Medulla oblongata (tissue), 1 donor: ENCODE measurements around the gene UBR1.
A peak's percentile ranks its signal among the peaks of the same experiment; 100 is the strongest.
"Not testable (repeated sequence)": the region's sequence is repeated elsewhere in the genome, so short reads cannot be mapped to it uniquely, and the experiment has no call there.

Experiments used
- DNase-seq: peaks from one replicate; pipeline ENCODE4 v3.0.0-alpha.2; 2015; ENCODE audit errors: extremely low spot score

UBR1 gene

DNA sequence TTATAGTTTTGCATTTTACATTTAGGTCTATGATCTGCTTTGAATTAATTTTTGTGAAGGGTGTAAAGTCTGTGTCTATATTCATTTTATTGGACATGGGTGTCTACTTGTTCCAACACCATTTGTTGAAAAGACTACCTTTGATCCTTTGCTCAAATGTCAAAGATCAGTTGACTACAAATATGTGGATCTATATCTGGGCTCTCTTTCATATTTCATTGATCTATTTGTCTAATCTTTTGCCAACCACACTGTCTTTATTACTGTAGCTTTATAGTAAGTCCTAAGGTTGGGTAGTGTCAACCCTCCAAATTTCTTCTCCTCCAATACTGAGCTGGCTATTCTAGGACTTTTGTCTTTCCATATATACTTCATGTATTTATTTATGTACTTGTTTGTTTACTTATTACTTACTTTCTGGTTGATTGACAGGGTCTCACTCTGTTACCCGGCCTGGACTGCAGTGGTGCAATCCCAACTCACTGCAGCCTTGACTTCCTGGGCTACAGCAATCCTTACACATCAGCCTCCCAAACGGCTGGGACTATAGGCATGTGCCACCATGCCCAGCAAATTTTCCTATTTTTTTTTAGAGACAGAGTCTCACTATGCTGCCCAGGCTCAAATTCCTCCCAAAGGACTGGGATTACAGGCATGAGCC, 131.5 kb downstream of the UBR1 start:
- no peak for DNase-seq

DNA sequence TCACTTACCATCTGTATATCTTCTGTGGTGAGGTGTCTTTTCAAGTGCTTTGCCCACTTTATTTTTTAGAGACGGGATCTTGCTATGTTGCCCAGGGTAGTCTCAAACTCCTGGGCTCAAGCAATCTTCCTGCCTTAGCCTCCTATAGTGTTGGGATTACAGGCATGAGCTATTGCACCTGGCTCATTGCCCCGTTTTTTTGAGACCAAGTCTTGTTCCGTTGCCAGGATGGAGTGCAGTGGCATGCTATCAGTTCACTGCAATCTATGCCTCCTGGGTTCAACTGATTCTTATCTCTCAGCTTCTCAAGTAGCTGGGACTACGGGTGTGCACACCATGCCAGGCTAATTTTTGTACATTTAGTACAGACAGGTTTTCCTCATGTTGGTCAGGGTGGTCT, 132.7 kb downstream of the UBR1 start:
- DNase-seq, result no peak

DNA sequence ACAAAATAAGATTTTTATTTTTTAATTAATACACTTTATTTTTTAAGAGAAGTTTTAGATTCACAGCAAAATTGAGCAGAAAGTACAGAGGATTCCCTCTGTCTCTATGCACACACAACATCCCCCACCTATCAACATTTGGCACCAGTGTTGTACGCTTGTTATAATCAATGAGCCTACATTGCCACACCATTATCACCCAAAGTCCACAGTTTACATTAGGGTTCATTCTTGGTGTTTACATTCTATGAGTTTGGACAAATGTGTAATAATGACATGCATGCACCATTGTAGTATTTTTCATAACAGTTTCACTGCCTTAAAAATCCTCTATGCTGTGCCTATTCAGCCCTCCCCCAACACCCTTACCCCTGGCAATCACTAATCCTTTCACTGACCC, 134.0 kb downstream of the UBR1 start:
- DNase-seq, result no peak

DNA sequence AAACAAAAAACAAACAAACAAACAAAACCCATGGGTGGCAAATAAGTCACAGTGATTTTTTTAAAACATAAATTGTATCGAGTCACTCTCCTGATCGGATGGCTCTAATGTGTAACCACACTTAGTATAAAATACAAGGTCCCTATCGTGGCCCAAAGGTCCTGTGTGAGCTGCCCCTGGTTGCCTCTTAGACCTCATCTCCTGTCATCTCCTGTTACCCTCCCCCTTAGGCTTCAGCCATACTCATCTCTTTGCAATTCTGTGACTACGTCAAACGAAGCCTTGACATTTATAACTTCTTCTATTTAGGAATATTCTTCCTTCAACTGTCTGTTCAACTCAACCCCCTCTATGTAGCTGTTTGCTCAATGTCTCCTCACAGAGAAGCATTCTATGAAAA, 141.4 kb downstream of the UBR1 start:
- DNase-seq, result no peak

DNA sequence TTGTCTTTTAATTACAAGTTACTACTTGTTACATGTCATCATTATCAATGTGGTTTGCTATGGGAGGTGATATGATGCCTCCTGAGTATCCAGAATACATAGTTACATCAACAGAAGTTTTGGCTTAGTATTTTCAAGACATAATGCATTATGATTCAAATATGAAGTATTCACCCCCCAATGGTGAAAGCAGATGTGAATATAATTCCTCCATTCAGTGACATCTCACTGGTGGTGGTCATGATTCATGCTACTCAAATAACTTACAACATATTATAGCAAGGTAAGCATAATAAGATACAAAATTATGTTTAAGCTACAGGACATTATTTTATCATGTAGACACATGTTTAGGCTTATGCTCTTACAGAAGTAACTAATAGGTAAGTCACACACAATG, 150.3 kb downstream of the UBR1 start:
- no peak for DNase-seq

DNA sequence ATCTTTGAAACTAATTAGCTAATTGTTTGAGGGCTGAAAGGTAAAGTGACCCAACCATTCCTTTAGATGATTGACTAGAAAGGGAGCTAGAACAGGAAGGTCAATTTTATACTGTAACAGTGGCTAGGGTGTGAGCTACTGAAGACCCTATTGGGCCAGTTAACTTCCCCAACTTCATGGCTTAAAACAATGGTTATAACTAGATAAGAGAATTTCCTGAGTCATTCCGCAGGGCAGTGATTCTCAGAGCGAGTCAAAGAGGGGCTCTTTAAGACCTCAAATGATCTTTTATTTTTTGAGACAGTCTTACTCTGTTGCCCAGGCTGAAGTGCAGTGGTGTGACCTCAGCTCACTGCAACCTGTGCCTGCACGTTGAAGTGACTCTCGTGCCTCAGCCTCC, 151.5 kb downstream of the UBR1 start:
- DNase-seq, result no peak

DNA sequence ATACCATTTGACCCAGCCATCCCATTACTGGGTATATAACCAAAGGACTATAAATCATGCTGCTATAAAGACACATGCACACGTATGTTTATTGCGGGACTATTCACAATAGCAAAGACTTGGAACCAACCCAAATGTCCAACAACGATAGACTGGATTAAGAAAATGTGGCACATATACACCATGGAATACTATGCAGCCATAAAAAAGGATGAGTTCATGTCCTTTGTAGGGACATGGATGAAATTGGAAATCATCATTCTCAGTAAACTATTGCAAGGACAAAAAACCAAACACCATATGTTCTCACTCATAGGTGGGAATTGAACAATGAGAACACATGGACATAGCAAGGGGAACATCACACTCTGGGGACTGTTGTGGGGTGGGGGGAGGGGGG, 156.9 kb downstream of the UBR1 start:
- DNase-seq, result not testable (repeated sequence)

DNA sequence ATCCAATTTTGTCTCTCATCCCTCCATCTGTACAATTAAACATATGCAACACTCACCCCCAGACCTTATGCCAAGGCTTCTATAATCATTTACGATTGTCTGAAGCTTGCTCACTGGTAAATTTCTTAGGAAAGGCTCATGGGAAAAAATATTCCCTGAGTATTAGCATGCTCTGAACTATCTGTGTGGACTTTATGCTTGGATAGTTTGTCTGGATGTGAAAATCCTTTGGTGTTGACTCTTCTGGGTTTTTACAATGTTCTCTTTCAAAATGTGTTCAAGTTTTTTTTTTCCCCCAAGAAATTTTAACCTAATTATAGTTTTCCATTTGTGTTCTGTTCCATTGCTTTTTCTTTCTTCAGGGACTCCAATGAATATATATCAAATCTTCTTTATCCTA, 165.3 kb downstream of the UBR1 start:
- DNase-seq, result no peak

DNA sequence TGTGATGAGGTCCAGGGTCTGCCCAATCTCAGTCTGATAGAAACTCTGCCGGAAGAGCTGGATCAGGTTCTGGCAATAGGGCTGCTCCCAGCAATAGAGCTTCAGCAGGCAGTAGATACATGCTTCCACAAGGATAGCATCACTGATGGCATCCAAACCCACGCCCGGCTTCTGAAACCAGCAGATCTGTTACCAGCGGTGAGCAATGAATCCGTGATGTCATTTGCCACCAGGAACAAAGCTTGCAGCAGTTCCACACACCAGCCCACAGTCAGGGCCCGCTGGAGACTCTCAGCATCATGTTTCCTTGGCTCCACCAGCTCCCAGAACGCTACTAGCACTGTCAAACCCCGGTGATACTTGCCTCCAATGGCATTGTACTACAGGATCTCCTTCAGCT, 166.0 kb downstream of the UBR1 start:
- no peak for DNase-seq

DNA sequence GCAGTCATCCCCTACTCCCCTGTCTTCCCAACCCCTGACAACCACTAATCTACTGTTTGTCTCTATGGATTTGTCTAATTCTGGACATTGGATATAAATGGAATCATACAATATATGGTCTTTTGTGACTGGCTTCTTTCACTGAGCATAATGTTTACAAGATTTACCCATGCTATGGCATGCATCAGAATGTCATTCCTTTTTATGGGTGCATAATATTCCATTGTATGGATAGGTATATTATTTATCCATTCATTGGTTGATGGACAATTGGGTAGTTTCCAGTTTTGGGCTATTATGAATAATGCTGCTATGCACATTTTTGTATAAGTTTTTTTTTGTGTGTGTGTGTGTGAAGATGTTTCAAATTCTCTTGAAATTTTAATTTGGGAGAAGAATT, 168.7 kb downstream of the UBR1 start:
- DNase-seq, result no peak

DNA sequence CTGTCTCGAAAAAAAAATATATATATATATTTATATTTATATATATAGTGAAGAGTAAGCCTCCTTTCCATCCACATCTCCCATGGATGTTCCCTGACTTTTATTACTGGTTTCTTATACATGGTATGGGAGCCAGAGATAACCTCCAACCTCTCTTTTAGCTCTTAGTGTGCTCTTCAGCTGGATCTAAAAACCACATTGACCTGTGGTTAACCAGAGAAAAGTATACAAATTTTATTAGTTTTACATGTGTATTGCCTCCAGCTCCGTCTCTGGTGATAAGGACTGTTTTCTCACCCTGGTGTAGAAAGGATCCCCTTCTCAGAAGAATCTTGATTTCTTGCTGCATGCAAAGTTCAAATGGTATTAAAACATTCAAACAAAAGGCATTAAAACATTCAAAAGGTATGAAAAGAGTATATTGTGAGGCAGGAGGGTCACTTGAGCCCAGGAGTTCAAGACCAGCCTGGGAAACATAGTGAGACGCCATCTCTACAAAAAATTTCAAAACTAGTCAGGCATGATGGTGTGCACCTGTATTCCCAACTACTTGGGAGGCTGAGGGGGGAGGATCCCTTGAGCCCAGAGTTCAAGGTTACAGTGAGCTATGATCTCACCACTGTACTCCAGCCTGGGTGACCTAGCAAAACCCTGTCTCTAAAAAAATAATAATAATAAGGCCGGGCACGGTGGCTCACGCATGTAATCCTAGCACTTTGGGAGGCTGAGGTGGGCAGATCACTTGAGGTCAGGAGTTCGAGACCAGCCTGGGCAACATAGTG, 171.8 kb downstream of the UBR1 start:
- no peak for DNase-seq

DNA sequence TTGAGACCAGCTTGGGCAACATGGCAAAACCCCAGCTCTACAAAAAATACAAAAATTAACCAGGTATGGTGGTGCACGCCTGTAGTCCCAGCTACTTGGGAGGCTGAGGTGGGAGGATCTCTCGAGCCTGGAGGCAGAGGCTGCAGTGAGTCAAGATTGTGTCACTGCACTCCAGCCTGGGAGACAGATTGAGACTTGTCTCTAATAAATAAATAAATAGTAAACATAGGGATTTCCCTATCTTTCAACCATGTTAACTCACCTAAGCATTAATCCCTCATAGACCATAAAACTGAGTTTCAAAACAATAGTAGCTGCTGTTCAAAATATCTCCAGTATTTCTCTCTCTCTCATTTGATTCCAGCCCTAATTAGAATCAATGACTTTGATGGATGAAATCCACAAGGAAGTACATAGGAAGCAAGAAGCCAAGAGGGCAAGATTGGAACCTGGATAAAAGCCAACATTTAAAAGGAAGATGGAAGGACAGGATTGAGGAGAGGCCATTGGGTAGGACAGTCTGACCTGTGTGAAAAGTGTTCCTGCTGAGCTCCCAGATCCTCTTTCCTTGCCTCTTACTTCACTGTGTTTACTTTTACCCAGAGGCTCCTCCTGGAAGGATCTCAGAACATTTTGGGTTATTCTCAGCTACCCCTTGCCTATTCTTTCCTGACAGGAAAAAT, 172.9 kb downstream of the UBR1 start:
- DNase-seq, result no peak

DNA sequence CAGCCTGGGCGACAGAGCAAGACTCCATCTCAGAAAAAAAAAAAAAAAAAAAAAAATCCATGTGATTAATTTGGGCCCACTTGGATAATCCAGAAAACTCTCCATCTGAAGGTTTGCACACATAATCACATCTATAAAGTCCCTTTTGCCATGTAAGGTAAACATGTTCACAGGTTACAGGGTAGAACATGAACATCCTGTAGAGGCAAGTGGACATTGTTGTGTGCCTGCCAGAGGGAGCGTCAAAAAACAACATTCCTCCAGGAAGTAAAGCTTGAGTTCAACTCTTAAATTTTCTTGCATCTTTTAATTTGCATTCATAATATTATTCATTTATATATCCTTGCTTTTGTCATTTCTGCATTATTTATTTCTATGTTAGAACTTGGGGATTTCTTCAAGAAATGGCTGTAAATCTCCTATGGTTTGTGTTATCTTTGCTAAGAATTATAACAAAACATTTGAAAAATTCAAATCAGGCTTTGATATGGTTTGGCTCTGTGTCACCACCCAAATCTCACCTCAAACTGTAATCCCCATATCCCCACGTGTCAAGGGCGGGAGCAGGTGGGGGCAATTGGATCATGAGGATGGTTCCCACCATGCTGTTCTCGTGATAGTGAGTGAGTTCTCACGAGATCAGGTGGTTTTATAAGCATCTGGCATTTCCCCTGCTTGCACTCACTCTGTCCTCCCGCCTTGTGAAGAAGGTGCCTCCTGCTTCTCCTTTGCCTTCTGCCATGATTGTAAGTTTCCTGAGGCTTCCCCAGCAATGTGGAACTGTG, 173.9 kb downstream of the UBR1 start:
- DNase-seq, result no peak

DNA sequence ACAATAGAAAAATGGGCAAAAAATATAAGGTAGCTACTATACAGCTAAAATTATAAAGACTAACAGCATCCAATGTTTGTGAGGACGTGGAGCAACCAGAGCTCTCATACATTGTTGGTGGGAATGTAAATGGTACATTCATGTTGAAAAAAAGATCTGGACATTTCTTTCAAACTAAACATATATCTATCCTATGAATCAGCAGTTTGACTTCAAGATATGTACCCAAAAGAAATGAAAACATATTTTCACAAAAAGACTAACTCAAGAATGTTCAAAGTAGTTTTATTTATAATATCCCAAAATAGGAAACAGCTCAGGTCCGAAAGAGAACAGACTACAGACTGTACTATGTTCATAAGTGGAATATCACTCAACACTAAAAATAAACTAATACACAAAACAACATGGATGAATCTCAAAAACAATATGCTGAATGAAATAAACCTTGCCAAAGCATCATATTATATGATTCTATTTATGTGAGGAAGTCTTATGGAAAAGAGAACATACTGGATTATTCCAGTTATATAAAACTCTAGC, 176.5 kb downstream of the UBR1 start:
- no peak for DNase-seq

DNA sequence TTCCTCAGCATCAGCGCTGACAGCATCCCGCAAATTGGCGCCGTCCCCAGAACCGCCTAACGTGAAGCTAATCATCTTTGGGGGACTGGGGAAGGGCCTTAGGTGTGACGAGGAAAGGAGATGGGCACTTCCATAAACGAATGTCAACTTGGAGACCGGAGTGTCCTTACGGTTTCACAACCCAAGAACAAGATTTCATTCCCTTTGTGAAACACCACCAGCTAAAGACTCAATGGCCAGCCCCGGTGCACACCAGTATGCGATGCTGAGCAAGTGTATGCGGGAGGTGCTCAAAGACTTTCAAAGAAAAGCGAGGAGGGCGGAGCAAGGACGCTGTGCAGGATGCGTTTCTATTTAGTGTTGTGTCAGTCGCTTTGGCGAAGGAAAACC, 184.5 kb downstream of the UBR1 start:
- peak; percentile 59 for DNase-seq

DNA sequence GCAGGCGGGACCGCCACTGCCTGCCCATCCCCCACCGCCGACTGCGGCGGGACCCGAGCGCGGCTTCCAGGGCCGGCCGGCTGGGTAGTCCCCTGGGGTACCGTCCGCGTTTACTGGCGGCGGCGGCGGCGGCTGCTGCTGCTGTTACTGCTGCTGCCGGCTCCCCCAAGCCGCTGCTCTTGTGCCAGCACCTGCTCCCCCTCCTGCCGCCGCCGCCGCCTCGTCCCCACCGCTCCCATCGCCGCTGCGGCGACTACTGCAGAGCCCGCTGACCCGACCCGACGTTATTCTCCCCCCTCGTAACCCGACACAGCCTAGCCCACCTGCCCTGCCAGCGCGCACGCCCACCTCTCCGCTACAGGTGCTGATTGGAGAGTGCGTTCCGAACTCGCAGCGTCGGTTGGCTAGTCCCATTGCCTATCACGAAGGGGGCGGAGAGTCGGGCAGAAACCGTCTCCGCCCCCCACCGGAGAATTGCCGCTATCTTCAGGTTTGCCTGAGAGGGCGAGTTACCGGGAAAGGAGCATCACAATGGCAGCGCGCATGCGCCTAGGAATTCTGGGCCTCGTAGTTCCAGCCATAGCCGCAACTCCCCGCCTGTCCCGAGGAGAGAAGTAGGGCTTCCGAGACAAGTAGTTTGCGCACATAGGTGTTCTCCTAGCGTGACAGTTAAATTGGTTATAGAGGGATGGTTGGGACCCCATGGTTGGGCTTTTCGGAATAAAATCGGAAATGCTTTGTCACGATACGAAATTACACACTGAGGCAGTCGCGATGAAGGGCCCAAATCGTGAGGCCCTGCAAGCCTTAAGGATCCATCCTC, 185.1 kb downstream of the UBR1 start, which contains the start of gene TTBK2:
TSS of gene TTBK2 (minus strand) at position 260 of the 823 bp plus-strand sequence. CDS start 42,161 bp downstream, outside the sequence.
- peak; percentile 99 for DNase-seq

DNA sequence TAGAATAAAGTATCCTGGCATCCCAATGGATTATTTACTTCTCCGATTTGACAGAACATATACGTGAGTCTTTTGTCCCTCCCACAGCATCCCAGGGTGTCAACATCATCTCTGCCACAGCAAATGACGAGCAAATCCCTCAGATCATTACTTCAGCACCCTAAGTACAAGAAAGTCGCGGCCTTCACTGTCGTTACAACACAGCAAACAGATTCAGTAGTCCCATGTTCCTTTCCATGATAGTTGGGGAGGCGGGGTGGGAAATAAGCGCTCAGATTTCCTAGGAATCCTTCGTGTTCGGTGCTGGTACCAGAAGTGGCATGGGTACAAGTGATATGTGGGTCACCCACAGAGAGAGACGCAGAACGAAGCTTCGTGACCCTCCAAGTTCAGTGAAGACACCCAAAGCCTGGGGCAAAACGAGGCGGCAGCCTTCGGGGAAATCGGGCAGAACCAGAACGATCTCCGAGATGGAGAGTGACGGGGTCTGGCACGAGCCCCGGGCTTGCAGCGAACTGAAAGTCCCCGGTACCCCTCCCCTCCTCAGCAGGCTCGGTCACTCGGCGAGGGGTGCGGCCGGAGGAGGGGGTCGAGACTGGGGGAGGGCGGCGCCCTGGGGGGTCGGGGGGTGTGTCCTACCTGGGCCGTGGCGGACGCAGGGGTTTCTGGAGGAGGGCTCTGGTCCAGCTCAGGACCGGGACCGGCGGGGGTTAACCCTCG, 185.9 kb downstream of the UBR1 start:
- DNase-seq, result peak; percentile 53

DNA sequence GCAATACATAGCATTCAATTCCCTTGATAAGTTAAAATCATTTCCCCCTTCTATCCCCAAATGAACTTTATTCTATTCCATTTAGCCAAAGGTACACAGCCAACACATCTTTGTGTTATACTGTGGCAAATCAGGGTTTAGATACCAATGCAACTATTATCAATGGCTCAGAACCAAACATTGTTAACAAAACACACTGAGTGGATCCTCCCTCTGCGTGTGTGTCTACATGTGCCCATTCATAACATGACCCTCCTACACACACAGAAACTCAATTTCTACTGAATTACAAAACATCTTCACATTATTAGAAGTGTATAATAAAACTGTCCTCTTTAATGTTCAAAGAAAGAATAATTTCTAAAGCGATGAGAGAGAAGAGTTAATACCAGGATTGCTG, 186.5 kb downstream of the UBR1 start:
- peak; percentile 13 for DNase-seq

DNA sequence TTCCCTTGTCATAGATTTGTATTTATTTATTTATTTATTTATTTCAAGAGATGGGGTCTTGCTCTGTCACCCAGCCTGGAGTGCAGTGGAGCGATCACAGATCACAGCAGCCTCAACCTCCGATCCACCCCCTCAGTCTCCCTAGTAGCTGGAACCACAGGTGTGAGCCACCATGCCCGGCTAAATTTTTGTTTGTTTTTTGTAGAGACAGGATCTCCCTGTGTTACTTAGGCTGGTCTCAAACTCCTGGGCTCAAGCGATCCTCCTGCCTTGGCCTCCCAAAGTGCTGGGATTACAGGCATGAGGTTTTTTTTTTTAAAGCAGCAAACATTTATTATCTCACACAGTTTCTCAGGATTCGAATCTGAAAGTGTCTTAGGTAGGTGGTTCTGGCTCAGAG, 187.8 kb downstream of the UBR1 start:
- DNase-seq, result no peak

DNA sequence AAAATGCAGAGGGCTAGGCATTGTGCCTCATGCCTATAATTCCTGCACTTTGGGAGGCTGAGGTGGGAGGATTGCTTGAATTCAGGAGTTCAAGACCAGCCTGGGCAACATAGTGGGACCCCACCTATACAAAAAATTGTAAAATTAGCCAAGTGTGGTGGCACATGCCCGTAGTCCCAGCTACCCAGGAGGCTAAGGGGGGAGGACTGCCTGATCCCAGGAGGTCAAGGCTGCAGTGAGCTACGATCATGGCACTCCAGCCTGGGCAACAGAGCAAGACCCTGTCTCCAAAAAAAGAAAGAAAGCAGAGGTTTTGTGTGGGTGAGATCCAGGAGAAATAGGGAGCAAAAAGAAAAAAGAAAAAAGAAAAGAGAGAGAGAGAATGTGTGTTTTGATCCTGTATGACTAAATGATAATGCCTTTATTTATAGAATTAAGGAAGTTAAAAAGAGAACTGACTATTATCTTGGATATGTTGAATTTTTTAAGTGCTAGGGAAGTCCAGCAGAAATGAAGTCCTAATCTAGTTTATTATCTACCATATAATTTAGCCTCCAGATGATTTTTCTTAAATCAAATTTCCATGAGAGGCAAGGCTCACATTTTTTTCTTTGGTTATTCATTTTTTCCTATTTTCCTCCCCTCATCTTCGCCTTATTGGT, 190.1 kb downstream of the UBR1 start:
- no peak for DNase-seq
